H4 (cell line): ENCODE measurements around the gene GFI1B. TPM values are rescaled to one million over a fixed set of nuclear protein-coding genes. Genes with fewer than 3 reads are reported as not detected.
A peak's percentile ranks its signal among the peaks of the same experiment; 100 is the strongest.
"Not testable (repeated sequence)": the region's sequence is repeated elsewhere in the genome, so short reads cannot be mapped to it uniquely, and the experiment has no call there.

Experiments used
- DNase-seq: peaks from one replicate; pipeline ENCODE4 v3.0.0-alpha.2; 2015; ENCODE audit warnings: low spot score
- total RNA-seq: library from RNA; depleted of rRNA; stranded (reverse); fragments of >200 nt; shearing (Covaris generic); gene quantifications from 2 replicates; pipeline ENCODE4 v1.2.3, GENCODE V29; 2014; rRNA removed

The GFI1B gene
- 0.10 TPM in 1 of 2 replicates, not detected in the other for total RNA-seq

DNA sequence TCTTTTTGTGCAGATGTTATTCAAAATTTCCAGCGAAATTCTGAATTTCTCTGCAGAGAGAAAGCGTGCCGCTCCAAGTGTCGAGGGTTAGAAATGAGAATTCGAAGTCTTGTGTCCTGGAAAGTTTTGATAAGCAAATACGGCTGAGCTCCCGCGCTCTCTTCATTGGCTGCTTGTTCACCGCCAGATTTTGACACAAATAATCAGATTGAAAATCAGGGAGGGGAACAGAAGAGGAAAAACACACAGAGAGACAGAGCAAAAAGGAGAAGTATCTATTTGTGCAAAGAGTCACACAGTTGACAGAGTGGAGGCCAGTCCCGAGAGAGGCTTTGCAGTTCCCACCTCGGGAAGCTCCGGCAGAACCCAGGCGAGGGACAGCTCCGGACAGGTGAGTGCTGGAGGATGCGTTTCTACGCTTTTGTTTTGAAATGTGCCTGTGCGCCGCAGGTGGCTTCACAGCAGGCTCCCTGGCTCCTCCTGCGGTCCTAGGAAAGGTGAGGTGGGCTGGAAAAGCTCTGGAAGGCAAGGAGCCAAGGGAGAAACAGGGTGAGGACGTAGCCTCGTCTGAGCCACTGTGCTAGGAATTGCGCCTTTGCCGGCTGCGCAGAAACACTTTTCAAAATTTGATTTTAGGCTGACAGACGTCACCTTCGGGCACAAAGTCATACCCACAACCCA lies at the start of gene GFI1B:
Gene GFI1B, plus strand, starts transcription at position 244 of the 681 bp plus-strand sequence. CDS start 7,985 bp downstream, outside the sequence.
- no peak for DNase-seq

DNA sequence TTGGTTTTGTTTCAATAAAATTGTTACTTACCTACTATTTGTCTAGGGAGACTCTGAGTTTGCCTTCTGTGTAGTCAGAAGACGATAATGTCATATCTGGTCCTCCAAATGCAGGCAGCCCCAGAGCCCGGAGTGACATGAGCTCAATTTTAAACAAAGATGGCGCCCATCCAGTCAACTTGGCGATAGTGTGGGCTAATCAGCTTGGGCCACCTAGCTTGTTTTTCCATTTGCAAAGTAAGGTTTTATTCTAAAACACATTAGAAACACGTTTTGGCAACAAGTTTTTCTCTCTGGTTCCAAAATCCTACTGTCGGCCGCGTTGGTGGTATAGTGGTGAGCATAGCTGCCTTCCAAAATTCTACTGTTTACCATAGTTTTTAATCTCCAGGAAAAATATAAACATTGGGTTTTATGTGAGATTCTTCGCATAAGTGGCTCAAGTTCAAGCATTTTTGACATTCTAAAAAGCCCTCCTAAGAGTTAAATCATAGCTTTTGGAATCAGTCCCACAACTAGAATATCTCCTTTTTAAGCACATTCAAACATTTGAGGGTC lies 47.2 kb upstream of the GFI1B start:
- DNase-seq: peak; percentile 25

DNA sequence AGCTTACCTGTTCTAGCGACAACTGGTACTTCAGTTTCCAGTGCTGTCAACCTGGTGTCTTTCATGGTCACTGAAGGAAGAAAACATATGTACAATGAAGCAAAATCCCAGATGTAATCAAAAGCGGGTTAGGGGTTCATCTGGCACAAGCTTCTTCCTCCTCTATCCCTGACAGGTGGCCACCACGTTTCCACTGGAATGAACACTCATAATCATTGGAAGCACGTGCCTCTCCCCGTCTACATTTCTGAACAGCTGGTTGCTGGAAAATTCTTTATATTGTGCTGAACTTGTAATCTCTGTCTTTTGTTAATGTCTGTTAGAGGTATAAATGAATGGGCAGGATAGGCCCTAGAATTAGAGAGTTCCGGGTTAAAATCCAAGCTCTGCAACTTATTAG lies 43.5 kb upstream of the GFI1B start:
- no peak for DNase-seq

DNA sequence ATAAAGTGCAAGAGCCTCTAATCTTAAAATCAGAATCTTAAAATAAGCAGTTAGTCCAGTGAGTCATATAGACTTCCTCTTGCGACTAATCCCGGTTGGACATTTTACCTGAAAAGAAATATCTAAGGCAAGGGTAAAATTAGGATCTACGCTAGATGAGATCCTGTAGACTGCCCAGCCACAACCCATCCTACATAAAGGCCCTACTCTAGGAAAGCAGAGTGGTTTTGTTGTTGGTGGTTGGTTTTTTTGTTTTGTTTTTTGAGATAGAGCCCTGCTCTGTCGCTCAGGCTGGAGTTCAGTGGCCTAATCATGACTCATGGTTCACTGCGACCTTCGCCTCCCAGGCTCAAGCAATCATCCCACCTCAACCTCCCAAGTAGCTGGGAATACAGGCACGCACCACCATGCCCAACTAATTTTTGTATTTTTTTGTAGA lies 41.0 kb upstream of the GFI1B start:
- no peak for DNase-seq

DNA sequence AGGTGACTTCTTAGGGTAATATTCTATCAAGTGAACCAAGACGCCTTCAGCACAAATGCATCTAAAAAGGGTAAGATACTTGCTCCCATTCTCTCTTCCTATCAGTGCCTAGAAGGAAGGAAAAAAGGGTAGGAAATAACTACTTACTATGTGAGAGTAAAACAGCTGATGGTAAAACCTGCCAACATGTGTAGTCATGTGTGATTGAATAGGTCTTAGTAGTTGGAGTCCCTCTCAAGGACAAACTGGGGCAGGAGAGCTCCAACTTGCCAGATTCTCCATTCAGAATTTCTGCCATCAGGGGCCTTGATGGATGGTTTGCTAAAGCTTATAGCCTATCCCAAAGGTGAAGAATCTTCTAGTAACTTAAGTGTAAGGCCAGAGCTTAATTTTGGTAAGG lies 39.3 kb upstream of the GFI1B start:
- DNase-seq: no peak

DNA sequence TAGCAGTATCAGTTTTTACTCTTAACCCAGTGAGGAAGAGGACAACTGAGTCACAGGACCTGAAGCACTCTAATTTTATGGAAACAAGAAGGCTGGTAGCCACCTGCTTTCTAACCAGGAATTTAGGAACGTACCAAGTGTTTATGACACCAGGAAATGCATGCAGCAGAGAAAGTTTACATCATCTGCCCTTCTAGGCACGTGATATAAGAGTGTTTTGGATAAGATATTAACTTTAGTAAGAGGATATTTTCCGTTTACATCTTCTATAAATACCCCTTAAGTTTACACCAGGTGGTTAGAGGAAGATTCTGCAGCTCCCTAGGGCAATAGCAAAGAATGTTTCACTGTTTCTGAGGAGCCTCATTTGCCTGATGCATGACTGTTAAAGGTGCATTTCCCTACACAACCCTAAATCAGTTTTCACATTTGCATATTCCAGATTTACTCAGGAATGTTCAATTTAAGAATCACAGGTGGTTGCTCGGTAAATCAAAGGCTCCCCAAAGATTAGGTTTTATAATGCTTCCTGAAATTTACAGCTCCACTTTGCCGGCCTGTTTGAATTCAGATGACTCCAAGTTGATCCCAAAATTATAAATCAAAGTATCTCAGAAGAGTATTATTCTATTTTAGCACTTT lies 35.8 kb upstream of the GFI1B start:
- DNase-seq: no peak

DNA sequence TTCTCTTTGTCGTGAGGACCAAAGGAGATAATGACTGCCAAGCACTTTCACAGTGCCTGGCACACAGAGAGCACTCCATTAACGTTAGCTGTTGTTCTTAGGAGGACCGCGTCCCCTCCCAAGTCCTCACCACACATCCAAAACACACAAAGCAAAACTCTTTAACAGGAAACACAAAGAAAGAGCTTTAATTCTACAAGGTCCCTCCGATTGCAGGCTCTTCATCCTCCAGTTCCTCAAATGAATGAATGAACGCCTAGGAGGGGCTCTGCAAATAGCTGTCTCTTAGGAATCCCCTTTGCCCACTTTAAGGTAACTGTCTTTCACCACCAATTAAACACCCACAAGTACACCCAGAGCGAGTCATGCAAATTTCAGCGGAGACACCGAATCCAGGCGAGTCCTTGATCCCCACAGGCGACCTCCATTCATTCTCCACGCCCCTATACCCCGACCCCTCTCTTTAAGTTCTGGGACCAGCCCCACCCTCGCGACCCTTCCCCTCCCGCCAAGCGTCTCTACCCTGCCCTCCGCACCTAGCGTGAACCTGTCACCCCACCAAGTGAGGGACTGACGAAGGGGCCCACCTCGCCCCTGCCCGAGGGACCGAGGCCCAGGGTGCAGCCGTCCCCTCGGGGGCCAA lies 34.7 kb upstream of the GFI1B start:
- DNase-seq: no peak

DNA sequence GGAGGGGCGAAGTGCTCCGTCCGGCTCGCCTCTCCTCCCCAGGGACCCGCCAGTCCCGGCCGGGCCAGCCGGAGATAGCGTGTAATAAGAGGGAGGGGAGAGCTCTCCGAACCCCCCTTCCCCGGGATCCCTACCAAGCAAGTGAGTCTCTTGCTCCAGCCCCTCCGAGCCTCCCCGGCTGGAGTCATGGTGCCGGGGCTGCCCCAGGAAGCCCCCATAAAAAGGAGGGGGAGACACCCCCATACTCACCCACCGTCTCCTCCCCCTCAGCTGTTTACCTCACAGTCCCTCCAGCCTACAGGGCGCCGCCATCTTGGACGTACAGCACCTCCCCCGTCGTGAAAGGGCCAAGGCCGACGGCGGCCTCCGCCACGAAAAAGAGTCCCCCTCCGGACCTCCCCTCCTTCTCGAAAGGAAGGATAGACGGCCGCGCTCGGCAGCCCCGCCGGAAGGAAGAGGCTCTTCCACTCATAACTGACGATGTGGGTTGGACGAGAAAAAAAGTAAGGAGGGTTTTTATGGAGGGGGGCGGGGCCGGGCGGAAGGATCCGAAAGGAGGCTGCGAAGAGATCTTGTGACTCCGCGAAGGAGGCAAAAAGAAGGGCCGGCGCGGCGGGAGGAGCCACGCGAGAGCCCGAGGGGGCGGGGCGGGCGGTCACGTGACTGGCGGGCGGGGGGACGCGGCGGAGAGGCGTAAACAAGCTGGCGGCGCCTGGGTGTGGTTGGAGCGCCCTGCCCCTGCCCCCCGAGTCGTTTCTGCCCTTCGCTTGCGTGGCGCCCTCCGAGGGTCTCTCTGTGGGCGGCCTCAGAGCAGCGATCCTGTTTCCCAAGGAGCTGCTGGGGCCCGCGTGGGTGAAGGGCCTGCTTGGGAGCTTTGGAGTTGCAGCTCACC lies 34.0 kb upstream of the GFI1B start, which contains the start of gene TSC1:
Gene TSC1, minus strand, starts transcription at position 323 of the 892 bp plus-strand sequence. CDS start 15,744 bp downstream, outside the sequence.
- peak; percentile 82 for DNase-seq

DNA sequence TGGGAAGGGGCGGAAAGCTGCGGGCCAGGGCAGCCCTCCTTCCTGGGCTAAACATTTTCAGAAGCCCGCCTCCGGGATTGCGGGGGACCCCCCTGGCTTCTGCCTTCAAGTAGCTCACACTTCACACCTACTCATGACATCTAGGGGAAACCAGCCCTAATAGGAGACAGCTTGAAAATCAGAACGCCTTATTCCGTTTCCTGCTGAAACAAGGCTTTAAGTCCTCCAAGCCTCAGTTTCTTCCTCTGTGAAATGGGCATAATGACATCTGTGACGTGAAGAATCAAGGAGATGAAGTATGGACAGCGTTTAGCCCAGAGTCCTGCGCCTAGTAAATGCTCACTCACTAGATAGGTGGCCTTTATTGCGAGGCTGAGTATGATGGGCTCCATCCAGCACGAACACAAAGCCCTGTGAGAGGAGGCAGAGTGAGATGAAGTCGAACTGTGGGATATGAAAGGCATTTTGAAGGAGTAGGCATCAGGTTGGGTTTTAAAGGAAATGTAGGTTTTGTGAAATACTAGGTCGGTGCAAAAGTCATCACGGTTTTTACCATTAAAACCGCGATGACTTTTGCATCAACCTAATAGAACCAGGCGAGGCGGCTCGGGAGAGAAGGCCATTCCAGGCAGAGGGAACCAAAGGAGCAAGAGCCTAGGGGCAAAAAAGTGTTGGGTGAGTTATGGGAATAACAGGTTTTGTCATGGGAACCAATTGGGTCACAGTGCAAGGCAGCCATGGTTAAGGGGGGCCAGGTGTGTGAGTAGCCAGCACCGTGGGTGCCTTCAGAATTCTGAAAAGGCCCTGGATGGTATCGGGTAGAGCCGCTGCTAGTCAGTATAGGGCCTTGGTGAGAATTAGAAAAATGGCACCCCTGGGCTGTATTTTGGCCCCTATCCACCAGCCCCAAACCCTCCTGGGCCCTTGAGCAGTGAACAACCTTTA lies 33.0 kb upstream of the GFI1B start:
- no peak for DNase-seq

DNA sequence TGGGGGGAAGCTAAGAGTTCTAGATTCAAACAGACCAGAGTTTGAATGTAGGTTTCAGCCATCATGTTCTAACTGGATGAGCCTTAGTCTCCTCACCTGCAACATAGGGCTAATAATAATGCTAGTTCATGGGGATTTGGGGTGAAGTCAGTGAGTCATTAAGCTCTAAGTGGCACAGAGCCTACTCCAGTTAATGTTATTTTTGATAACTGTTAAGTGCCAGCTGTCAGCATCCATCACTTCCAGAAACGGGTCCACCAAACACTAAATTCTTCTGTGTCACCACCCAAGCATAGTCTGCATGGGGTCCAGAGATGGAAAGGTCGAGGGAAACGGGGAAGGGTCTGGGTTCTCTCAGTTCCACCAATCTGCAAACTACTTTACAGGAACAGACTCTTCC lies 32.3 kb upstream of the GFI1B start:
- no peak for DNase-seq

DNA sequence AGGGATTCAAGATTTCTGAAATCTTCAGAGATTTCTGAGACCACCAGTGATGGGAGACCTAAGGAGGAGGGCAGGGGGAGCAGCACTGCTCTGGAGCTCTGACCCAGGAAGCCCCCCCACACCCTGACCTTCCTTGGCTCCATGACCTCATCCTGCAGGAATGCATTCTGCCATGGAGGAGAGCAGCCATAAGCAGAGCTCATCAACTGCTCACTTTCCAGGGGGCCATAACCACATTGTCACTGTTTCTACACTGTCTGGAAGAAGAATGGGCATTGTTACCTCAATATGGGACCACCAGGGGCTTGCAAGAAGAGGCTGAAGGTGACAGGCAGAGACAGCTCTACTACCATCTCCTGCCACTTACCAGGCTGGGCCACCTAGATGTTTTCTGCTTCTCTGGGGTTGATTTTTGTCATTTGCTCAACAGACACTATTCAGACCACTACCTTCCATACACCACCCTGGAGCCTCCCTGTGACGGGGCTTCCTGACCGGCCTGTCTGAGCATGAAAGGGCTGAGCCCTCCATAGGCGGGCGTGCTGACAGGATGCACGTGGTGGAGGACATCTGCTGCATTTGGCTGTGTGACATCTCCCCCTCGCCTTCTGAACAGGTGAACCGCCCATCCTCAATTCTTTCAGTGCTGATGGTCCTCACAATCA lies 31.7 kb upstream of the GFI1B start:
- peak; percentile 29 for DNase-seq

DNA sequence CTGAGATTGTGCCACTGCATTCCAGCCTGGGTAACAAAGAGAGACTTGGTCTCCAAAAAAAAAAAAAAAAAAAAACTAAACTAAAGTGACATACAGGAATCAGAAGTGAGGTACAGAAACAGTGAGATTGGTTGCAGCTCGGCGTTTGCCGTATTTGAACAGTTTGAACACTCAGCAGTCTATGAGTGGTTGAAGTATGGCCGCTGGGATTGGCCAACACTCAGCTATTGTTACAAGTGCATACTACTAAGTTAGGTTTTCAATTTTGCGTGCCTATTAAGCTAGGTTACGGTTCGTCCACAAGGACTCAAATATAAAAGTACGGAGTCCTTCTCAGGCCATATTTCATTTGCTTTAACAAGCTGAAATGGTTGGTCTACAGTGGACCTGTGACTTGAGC lies 30.7 kb upstream of the GFI1B start:
- no peak for DNase-seq

DNA sequence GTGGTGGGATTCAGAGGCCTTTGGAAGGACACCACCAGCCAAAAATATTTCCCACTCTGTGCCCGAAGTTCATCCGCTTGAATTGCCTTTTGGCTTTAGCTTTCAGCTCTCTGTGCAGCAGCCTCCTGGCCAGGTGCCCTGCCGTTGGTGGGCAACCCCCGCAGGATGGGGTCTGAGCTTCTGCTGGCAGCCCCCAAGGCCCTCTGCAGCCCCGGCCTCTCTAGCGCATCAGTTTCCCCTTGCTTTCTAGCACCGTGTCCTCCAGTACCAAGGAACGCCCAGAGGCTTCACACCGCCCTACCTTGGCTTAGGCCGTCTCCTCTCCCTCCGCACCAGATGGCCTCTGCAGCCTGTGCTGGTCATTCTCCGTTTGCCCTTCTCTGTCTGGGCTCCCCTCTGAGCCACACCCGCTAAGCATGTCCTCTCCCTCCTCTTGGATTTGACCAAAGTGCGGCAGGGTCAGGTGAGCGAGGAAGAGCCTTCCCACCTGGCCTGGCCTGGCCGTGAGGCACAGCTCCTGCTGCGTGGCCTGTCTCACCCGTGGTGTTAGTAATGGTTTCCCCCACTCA lies 29.9 kb upstream of the GFI1B start:
- no peak for DNase-seq

DNA sequence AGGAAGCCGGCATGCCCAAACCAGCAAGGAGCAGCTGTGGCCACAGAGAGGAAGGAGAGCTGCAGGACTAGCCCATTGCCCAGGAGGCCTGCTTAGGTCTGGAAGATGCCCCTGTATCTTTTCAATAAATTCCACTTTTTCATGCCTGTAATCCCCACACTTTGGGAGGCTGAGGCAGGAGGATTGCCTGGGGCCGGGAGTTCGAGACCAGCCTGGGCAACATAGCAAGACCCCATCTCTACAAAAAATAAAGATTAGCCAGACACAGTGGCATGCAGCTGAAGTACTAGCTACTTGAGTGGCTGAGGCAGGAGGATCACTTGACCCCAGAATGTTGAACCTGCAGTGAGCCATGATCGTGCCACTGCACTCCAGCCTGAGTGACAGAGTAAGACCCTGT lies 28.8 kb upstream of the GFI1B start:
- DNase-seq: no peak

DNA sequence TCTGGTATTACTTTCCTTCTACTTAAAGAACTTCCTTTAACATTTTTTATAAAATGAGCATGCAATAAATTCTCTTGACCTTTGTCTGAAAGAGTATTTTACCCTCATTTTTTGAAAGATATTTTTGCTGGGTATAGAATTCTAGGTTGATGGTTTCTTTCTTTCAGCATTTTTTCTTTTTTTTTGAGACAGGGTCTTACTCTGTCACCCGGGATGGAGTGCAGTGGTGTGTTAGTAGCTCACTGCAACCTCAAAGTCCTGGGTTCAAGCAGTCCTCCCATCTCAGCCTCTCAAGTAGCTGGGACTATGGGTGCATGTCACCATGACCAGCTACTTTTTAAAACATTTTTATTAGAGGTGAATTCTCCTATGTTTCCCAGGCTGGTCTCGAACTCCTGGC lies 23.4 kb upstream of the GFI1B start:
- DNase-seq: no peak

DNA sequence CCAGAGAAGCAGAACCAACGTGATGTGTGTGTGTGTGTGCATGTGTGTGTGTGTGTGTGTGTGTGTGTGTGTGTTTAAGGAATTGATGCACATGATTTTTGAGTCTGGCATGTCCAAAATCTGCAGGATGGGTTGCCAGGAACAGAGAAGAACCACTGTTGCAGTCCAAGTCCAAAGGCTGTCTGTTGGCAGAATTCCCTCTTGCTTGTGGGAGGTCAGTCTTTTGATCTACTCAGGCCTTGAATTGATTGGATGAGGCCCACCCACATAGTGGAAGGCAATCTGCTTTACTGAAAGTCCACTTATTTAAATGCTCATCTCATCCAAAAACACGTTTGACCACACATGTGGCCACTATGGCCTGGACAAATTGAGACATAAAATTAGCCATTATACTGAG lies 22.7 kb upstream of the GFI1B start:
- DNase-seq: no peak

DNA sequence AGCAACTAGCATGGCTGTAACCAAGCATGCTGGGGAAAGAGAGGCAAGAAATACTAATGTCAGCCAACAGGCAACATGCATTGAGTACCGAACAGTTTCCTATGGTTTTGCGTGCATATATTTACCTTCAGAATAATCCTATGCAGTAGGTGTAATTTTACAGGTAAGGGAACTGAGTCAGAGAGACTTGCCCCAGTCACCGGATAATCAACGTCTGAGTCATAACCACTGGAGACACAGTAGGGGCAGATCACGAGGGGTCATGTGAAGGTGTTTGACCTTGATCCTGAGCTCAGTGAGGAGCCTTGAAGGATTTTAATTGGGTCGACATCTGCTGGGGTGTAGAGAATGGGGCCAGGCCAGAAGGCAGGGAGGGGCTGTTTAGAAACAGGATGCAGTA lies 20.7 kb upstream of the GFI1B start:
- no peak for DNase-seq

DNA sequence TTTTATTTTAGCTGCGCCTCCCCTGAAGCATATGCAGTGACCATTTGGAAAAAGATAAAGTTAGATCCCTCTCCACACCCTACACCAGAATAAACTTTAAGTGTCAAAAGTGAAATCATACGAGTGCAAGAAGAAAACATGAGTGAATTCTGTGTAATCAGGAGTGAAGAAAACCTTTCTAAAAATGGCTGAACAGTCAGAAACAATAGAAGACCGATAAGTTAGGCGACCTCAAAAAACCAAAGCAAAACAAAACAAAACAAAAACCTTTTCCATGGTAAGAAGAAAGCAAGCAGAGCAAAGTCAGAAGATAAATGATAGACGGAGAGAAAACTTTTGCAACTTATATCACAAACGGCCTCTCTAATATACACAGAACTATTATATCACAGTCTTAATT lies 17.5 kb upstream of the GFI1B start:
- DNase-seq: no peak

DNA sequence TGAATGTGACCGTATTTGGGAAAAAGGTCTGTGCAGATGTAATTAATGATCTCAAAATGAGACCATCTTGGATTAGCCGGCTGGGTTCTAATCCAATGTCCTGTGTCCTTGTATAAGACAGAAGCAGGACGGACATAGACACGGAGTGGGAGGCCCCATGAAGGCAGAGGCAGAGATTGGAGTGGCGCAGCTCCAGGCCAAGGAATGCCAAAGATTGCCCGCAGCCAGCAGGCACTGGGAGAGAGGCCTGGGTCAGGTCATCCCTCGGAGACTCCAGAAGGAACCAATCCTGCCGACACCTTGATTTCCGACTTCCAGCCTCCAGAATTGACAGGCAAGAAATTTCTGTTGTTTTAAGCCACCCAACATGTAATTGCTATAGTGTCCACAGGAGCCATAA lies 13.0 kb upstream of the GFI1B start:
- no peak for DNase-seq

DNA sequence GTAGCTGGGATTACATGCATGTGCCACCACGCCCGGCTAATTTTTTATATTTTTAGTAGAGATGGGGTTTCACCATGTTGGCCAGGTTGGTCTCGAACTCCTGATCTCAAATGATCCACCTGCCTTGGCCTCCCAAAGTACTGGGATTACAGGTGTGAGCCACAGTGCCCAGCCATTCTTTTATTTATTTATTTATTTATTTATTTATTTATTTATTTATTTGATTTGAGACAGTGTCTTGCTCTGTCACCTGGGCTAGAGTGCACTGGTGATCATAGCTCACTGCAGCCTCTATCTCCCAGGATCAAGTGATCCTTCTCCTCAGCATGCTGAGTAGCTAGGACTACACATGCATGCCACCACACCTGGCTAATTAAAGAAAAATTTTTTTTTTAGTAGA lies 10.6 kb upstream of the GFI1B start:
- DNase-seq: not testable (repeated sequence)
